Ammon's horn (tissue), 1 donor: ENCODE data around the gene LEKR1.
"Not testable (repeated sequence)": the region's sequence is repeated elsewhere in the genome, so short reads cannot be mapped to it uniquely, and the experiment has no call there.

Source experiments
- DNase-seq: peaks from one replicate; pipeline ENCODE4 v3.0.0-alpha.2; 2016; ENCODE audit warnings: low spot score

LEKR1 gene

GRCh38 chr3:156902916-156903315 is 76.8 kb downstream of the LEKR1 start:
- no peak for DNase-seq

- DNase-seq = no peak
Observed at GRCh38 chr3:156906275-156906674, 80.1 kb downstream of the LEKR1 start.

- DNase-seq = no peak
Observed at GRCh38 chr3:156908398-156908797, 82.2 kb downstream of the LEKR1 start.

GRCh38 chr3:156910022-156910421 is 83.9 kb downstream of the LEKR1 start:
- no peak for DNase-seq

- not testable (repeated sequence) for DNase-seq
Observed at GRCh38 chr3:156910831-156911230, 84.7 kb downstream of the LEKR1 start.

GRCh38 chr3:156914300-156914699 is 88.1 kb downstream of the LEKR1 start:
- not testable (repeated sequence) for DNase-seq

GRCh38 chr3:156915372-156915771 is 89.2 kb downstream of the LEKR1 start:
- no peak for DNase-seq

- no peak for DNase-seq
Observed at GRCh38 chr3:156918746-156919145, 92.6 kb downstream of the LEKR1 start.

GRCh38 chr3:156919818-156920217 is 93.7 kb downstream of the LEKR1 start:
- DNase-seq = no peak

- DNase-seq = no peak
Observed at GRCh38 chr3:156920399-156920798, 94.2 kb downstream of the LEKR1 start.

- DNase-seq = no peak
Observed at GRCh38 chr3:156923349-156923748, 97.2 kb downstream of the LEKR1 start.

- no peak for DNase-seq
Observed at GRCh38 chr3:156938724-156939123, 112.6 kb downstream of the LEKR1 start.

- DNase-seq = no peak
Observed at GRCh38 chr3:156939315-156939714, 113.2 kb downstream of the LEKR1 start.

- DNase-seq = no peak
Observed at GRCh38 chr3:156941311-156941710, 115.2 kb downstream of the LEKR1 start.

- DNase-seq = no peak
Observed at GRCh38 chr3:156948402-156949210, 122.5 kb downstream of the LEKR1 start.

- DNase-seq = no peak
Observed at GRCh38 chr3:156952011-156952410, 125.9 kb downstream of the LEKR1 start.

- DNase-seq = no peak
Observed at GRCh38 chr3:156957715-156958114, 131.6 kb downstream of the LEKR1 start.

GRCh38 chr3:156963096-156963495 is 136.9 kb downstream of the LEKR1 start:
- no peak for DNase-seq

GRCh38 chr3:156964577-156964976 is 138.4 kb downstream of the LEKR1 start:
- DNase-seq = no peak

GRCh38 chr3:156966349-156966748 is 140.2 kb downstream of the LEKR1 start:
- DNase-seq = not testable (repeated sequence)

GRCh38 chr3:156973954-156974353 is 147.8 kb downstream of the LEKR1 start:
- no peak for DNase-seq

GRCh38 chr3:156974931-156975330 is 148.8 kb downstream of the LEKR1 start:
- DNase-seq = no peak

- DNase-seq = no peak
Observed at GRCh38 chr3:156975721-156976120, 149.6 kb downstream of the LEKR1 start.

- DNase-seq = no peak
Observed at GRCh38 chr3:156976933-156977332, 150.8 kb downstream of the LEKR1 start.
